ENCODE results near the gene STK40.

DNA sequence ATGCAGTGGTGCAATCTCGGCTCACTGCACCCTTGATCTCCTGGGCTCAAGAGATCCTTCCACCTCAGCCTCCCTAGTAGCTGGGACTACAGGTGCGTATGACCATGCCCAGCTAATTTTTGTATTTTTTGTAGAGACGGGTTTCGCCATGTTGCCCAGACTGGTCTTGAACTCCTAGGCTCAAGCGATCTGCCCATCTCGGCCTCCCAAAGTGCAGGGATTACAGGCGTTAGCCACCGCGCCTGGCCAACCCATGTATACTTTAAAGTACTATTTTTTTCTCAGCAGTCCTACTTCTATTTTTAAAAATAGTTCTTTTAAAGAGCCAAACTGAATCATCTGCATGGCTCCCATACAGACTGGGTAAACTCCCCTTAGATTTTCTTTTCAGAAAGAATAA, 3.5 kb downstream of the STK40 start:
- TF ChIP-seq, protein P1, sequence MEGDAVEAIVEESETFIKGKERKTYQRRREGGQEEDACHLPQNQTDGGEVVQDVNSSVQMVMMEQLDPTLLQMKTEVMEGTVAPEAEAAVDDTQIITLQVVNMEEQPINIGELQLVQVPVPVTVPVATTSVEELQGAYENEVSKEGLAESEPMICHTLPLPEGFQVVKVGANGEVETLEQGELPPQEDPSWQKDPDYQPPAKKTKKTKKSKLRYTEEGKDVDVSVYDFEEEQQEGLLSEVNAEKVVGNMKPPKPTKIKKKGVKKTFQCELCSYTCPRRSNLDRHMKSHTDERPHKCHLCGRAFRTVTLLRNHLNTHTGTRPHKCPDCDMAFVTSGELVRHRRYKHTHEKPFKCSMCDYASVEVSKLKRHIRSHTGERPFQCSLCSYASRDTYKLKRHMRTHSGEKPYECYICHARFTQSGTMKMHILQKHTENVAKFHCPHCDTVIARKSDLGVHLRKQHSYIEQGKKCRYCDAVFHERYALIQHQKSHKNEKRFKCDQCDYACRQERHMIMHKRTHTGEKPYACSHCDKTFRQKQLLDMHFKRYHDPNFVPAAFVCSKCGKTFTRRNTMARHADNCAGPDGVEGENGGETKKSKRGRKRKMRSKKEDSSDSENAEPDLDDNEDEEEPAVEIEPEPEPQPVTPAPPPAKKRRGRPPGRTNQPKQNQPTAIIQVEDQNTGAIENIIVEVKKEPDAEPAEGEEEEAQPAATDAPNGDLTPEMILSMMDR (IDR thresholded peaks at IDR 0.05; ENCODE audit: low read length), result no peak
- TF ChIP-seq EZH2 (optimal IDR thresholded peaks at IDR 0.05; ENCODE audit: low read depth, low read length) (no peak), EZH2phosphoT487 (IDR thresholded peaks at IDR 0.05; ENCODE audit: low read length) (no peak)

Measured in MM.1S (cell line).